IPS DF 6.9 (cell line): ENCODE measurements around the gene RESP18.
A peak's percentile ranks its signal among the peaks of the same experiment; 100 is the strongest.

Experiments used
- DNase-seq: peaks from one replicate; pipeline ENCODE4 v3.0.0-alpha.2; 2013; ENCODE audit warnings: low read depth, low spot score
- H3K27ac ChIP-seq: one replicate; pipeline ENCODE4 v1.5.1; 2013; ENCODE audit warnings: low read length, control low read depth
- H3K27me3 ChIP-seq: 2 replicates; pipeline ENCODE4 v1.6.1; 2013; ENCODE audit warnings: mild to moderate bottlenecking, low read length; ENCODE audit not compliant: control insufficient read depth, insufficient read depth
- H3K36me3 ChIP-seq: 2 replicates; pipeline ENCODE4 v1.6.1; 2013; ENCODE audit warnings: low read length; ENCODE audit not compliant: control insufficient read depth, insufficient read depth
- H3K4me1 ChIP-seq: 2 replicates; pipeline ENCODE4 v1.6.1; 2013; ENCODE audit warnings: low read length; ENCODE audit not compliant: control insufficient read depth, insufficient read depth
- H3K4me3 ChIP-seq: 2 replicates; pipeline ENCODE4 v1.5.1; 2013; ENCODE audit warnings: mild to moderate bottlenecking, low read length
- H3K9me3 ChIP-seq: 2 replicates; pipeline ENCODE4 v1.6.1; 2013; ENCODE audit warnings: low read length, inconsistent platforms; ENCODE audit not compliant: control insufficient read depth, insufficient read depth
- WGBS: extraction: QIAGEN DNeasy Blood & Tissue Kit; methylation state at CpG from one replicate; pipeline ENCODE4 v1.1.7; 2013; ENCODE audit warnings: mixed read lengths, missing lambda C conversion rate; ENCODE audit not compliant: insufficient read length, insufficient coverage; 5-methylcytosine and 5-hydroxymethylcytosine counted together

Gene RESP18

GRCh38 chr2:219285894-219286425 is 46.6 kb downstream of the RESP18 start:
- no peak for DNase-seq
- peaks cover 7% of the 10 kb centered on the region; the same call in 1 of the 2 replicates for H3K4me1 ChIP-seq
- H3K9me3 ChIP-seq, result no peaks in the 10 kb centered on the region
- H3K4me3 ChIP-seq, result no peak overlapping the region
- H3K27me3 ChIP-seq, result no peaks in the 10 kb centered on the region
- WGBS, result no CpG with 5 or more reads among the region's 17 CpGs
- H3K27ac ChIP-seq, result no peak overlapping the region
- peaks cover 4% of the 10 kb centered on the region for H3K36me3 ChIP-seq

DNA sequence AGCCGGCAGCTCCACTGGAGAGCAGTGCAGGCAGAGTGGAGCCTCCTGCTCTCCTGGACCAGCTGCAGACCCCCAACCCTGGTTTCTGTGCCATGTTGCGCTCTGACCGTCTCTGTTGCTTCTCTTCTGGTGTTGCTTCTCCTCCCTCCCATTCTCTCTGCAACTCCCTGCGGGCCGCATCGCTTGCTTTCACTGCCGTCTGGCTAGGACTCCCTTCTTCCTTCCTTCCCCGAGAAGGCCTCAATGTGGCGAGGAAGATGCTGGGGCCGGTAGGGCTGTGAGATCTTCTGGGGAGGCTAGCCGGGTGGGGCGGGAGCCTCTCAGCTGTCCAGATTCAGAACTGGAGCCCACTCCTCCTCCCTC is 47.2 kb downstream of the RESP18 start:
- H3K27me3 ChIP-seq, result no peaks in the 10 kb centered on the region
- no peaks in the 10 kb centered on the region for H3K9me3 ChIP-seq
- DNase-seq, result no peak
- H3K36me3 ChIP-seq, result peaks cover 4% of the 10 kb centered on the region
- peaks cover 7% of the 10 kb centered on the region; the same call in 1 of the 2 replicates for H3K4me1 ChIP-seq
- no peak overlapping the region for H3K27ac ChIP-seq
- no CpG with 5 or more reads among the region's 12 CpGs for WGBS
- H3K4me3 ChIP-seq, result no peak overlapping the region

GRCh38 chr2:219284501-219285372 is 47.8 kb downstream of the RESP18 start:
- peaks cover 4% of the 10 kb centered on the region; the same call in 1 of the 2 replicates for H3K36me3 ChIP-seq
- no peak overlapping the region for H3K27ac ChIP-seq
- no peak for DNase-seq
- H3K9me3 ChIP-seq, result no peaks in the 10 kb centered on the region
- peaks cover 7% of the 10 kb centered on the region for H3K4me1 ChIP-seq
- H3K27me3 ChIP-seq, result no peaks in the 10 kb centered on the region
- WGBS, result no CpG with 5 or more reads among the region's 16 CpGs
- H3K4me3 ChIP-seq, result no peak overlapping the region

DNA sequence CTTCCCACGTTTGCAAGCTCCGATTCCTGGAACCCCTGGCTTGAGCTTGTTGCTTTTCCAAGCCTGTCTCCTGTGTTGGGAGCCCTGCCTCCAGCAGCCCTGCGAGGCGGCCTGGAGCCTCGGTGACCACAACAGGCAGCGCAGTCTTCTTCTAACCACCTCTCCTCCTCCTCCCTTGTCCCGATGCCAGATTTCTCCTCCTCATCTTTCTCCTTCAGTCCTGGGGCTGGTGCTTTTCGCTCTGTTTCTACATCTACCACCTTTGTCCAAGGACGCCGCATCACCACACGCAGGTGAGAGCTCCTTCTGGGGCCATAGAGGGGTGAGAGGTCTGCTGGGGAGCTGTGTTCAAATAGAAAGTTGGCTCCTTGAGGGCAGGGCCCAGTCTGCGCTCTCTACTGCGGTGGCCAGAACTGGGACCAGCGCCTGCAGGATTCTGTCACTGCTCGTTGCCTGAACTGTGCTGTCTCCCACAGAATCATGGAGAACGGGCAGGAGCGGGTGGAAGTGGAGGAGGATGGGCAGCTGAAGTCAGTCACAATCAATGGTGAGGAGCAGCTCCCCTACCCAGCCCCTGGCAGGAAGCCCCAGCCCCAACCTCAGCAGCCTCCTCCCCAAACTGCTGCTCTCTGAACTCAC is 49.5 kb downstream of the RESP18 start:
- Histone ChIP-seq H3K27ac (no peak overlapping the region), H3K4me1 (peaks cover 11% of the 10 kb centered on the region), H3K27me3 (no peaks in the 10 kb centered on the region), H3K36me3 (peaks cover 4% of the 10 kb centered on the region; the same call in 1 of the 2 replicates), H3K9me3 (no peaks in the 10 kb centered on the region), H3K4me3 (no peak overlapping the region)
- no peak for DNase-seq
- no CpG with 5 or more reads among the region's 17 CpGs for WGBS

- no peak for DNase-seq
- no peak overlapping the region for H3K27ac ChIP-seq
- H3K9me3 ChIP-seq, result no peaks in the 10 kb centered on the region
- WGBS, result no CpG with 5 or more reads among the region's 5 CpGs
- H3K27me3 ChIP-seq, result no peaks in the 10 kb centered on the region
- peaks cover 4% of the 10 kb centered on the region; the same call in 1 of the 2 replicates for H3K36me3 ChIP-seq
- peaks cover 14% of the 10 kb centered on the region for H3K4me1 ChIP-seq
- H3K4me3 ChIP-seq, result no peak overlapping the region
Measured at GRCh38 chr2:219282375-219282774, 50.2 kb downstream of the RESP18 start.

- DNase-seq, result no peak
- no peak overlapping the region for H3K4me3 ChIP-seq
- no peaks in the 10 kb centered on the region for H3K9me3 ChIP-seq
- peaks cover 4% of the 10 kb centered on the region; the same call in 1 of the 2 replicates for H3K36me3 ChIP-seq
- H3K27me3 ChIP-seq, result no peaks in the 10 kb centered on the region
- H3K4me1 ChIP-seq, result peaks cover 11% of the 10 kb centered on the region
- no peak overlapping the region for H3K27ac ChIP-seq
- no CpG with 5 or more reads among the region's 8 CpGs for WGBS
Measured at GRCh38 chr2:219281588-219281987, 51.0 kb downstream of the RESP18 start.

DNA sequence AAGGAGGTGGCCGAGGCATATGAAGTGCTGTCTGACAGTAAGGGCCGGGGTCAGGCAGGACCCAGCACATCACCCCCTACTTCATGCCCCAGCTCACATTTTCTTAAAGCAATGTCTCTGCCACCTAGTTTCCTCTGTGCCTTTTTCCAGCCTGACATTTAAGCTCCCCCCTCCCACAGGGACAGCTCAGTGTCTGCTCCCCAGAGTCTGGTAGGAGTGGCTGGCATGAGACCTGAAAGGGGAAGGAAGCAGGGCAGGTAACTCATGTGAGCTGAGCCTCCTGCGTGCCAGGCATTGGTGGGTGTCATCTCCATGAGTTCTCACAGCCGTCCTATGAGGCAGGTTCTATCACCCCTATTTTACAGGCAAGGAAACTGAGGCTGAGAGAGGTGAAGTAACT is 51.9 kb downstream of the RESP18 start:
- WGBS, result no CpG with 5 or more reads among the region's 4 CpGs
- DNase-seq, result no peak
- no peak overlapping the region for H3K4me3 ChIP-seq
- H3K4me1 ChIP-seq, result peaks cover 8% of the 10 kb centered on the region
- H3K36me3 ChIP-seq, result peaks cover 4% of the 10 kb centered on the region; the same call in 1 of the 2 replicates
- H3K27ac ChIP-seq, result no peak overlapping the region
- no peaks in the 10 kb centered on the region for H3K9me3 ChIP-seq
- no peaks in the 10 kb centered on the region for H3K27me3 ChIP-seq

- H3K27ac ChIP-seq, result no peak overlapping the region
- no peaks in the 10 kb centered on the region for H3K9me3 ChIP-seq
- no CpG with 5 or more reads among the region's 12 CpGs for WGBS
- H3K4me3 ChIP-seq, result peak overlapping the region; percentile 30; the same call in 1 of the 2 replicates
- H3K27me3 ChIP-seq, result no peaks in the 10 kb centered on the region
- peaks cover 4% of the 10 kb centered on the region; the same call in 1 of the 2 replicates for H3K36me3 ChIP-seq
- DNase-seq, result no peak
- peaks cover 7% of the 10 kb centered on the region; the same call in 1 of the 2 replicates for H3K4me1 ChIP-seq
Measured at GRCh38 chr2:219279916-219280516, 52.5 kb downstream of the RESP18 start.

- no CpG with 5 or more reads among the region's 65 CpGs for WGBS
- H3K4me1 ChIP-seq, result peaks cover 7% of the 10 kb centered on the region; the same call in 1 of the 2 replicates
- DNase-seq, result peak; percentile 88
- no peaks in the 10 kb centered on the region for H3K27me3 ChIP-seq
- H3K4me3 ChIP-seq, result peak within 1 kb of the TSS; percentile 38; the same call in 1 of the 2 replicates
- no peaks in the 10 kb centered on the region for H3K9me3 ChIP-seq
- no peak within 1 kb of the TSS for H3K27ac ChIP-seq
- H3K36me3 ChIP-seq, result 0 out of 2 replicates have a peak, but pooled peaks cover 1% of the 10 kb centered on the region
Measured at GRCh38 chr2:219279151-219279915, 53.2 kb downstream of the RESP18 start, which contains the start of gene DNAJB2. Gene DNAJB2, plus strand, starts transcription at chr2:219279366. Its CDS starts 468 bp downstream, at chr2:219279834.
